Muscle layer of colon (tissue), 2 donors: Measurements from ENCODE around the gene KRT10.
"Not testable (repeated sequence)": the region's sequence is repeated elsewhere in the genome, so short reads cannot be mapped to it uniquely, and the experiment has no call there.

Source experiments
- H3K27ac ChIP-seq: one replicate; pipeline ENCODE4 v1.7.0; 2013; ENCODE audit warnings: low read depth, mild to moderate bottlenecking, low read length, moderate library complexity
- H3K27me3 ChIP-seq, 2 donors: one replicate each; pipeline ENCODE4 v1.7.0; 2013; ENCODE audit warnings: low read length in 2 of 2, mild to moderate bottlenecking in 2 of 2; ENCODE audit not compliant: insufficient read depth in 2 of 2, control insufficient read depth in 1 of 2
- H3K36me3 ChIP-seq: one replicate; pipeline ENCODE4 v1.7.0; 2013; ENCODE audit warnings: mild to moderate bottlenecking, low read length; ENCODE audit not compliant: insufficient read depth
- H3K4me1 ChIP-seq: one replicate; pipeline ENCODE4 v1.7.0; 2013; ENCODE audit warnings: mild to moderate bottlenecking, low read length; ENCODE audit not compliant: insufficient read depth
- H3K4me3 ChIP-seq, 2 donors: one replicate each; pipeline ENCODE4 v1.7.0; 2013; ENCODE audit warnings: low read length in 2 of 2, low read depth in 1 of 2, mild to moderate bottlenecking in 1 of 2, moderate library complexity in 1 of 2
- H3K9ac ChIP-seq: one replicate; pipeline ENCODE4 v1.7.0; 2013; ENCODE audit warnings: low read length
- H3K9me3 ChIP-seq: one replicate; pipeline ENCODE4 v1.7.0; 2013; ENCODE audit warnings: mild to moderate bottlenecking, low read length
- donor health status: abdominal sarcoma.
- donor health status: Adenocarcinoma of cecum.

The KRT10 gene

DNA sequence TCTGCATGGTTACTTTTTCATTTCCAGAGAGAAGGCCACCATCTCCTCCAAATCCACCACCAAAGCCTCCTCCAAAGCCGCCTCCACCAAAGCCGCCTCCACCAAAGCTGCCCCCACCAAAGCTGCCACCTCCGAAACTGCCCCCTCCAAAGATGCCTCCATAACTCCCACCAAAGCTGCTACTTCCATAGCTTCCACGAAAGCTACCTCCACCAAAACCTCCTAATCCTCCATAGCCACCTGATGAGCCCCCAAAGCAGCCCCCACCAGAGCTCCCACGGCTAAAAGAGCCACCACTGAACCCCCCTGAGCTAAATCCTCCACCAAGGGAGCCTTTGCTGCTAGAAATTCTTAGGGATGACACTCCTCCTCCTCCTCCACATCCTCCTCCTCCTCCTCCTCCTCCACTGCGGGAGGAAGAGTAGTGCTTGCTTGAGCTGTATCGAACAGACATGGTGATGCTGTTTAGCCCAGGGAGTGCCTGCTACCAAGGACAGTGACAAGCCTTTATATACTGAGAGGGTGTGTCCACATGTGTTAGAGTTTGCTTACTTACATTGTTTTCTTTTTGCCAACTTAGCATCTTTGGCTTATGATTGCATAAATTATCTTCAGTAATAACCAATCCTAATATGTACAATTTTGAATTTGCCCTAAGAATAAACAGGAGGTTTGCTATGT is at the start of gene KRT10:
Gene KRT10 (minus strand): TSS at position 483 of the 681 bp plus-strand sequence. CDS start 29 bp downstream, at position 454.
- H3K36me3 ChIP-seq, result peaks cover 3% of the 10 kb centered on the region
- no peak within 1 kb of the TSS for H3K4me3 ChIP-seq
- peaks cover 6% of the 10 kb centered on the region for H3K4me1 ChIP-seq
- no peak within 1 kb of the TSS for H3K9ac ChIP-seq
- no peaks in the 10 kb centered on the region for H3K9me3 ChIP-seq
- no peaks in the 10 kb centered on the region for H3K27me3 ChIP-seq
- H3K27ac ChIP-seq, result no peak within 1 kb of the TSS

DNA sequence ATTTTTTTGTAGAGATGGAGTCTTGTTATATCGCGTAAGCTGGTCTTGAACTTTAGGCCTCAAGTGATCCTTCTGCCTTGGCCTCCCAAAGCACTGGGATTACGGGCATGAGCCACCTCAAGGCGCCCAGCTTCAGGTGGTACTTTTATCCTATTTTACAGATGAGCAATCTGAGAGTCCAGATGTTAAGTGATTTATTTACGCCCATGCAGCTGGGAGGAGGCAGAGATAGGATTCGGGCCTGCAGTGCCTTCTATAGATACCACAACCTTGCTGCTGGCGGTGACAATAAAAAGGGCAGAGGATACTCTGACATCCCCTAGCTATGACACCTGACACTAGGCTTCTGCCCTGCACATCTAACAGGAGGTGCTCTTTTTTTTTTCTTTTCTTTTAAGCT is 48.9 kb upstream of the KRT10 start:
- Histone ChIP-seq H3K36me3 (no peaks in the 10 kb centered on the region), H3K27ac (no peak overlapping the region), H3K9ac (no peak overlapping the region), H3K4me1 (no peaks in the 10 kb centered on the region), H3K9me3 (no peaks in the 10 kb centered on the region), H3K27me3 (no peaks in the 10 kb centered on the region), H3K4me3 (no peak overlapping the region)

DNA sequence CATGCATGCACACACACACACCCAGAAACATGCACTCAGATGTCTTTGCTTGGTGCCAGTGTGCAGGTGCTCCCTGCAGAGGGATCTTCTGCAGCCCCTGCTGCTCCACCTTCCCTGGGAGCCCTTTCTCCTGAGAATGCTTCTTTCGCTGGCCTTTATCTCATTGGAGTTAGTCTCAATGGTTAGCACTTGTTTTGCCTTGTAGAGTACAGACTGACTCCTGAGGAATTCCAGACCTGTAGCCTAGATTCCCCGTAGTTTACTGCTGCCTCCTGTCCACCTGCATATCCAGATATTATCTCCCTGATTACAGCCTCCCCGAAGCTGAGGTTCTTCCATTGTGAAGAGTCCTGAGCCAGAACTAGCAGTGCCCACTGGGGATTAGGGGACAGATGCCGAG is 47.7 kb upstream of the KRT10 start:
- H3K27me3 ChIP-seq, result no peaks in the 10 kb centered on the region
- no peak overlapping the region for H3K9ac ChIP-seq
- no peaks in the 10 kb centered on the region for H3K9me3 ChIP-seq
- no peak overlapping the region for H3K27ac ChIP-seq
- no peaks in the 10 kb centered on the region for H3K36me3 ChIP-seq
- no peaks in the 10 kb centered on the region for H3K4me1 ChIP-seq
- H3K4me3 ChIP-seq, result no peak overlapping the region

DNA sequence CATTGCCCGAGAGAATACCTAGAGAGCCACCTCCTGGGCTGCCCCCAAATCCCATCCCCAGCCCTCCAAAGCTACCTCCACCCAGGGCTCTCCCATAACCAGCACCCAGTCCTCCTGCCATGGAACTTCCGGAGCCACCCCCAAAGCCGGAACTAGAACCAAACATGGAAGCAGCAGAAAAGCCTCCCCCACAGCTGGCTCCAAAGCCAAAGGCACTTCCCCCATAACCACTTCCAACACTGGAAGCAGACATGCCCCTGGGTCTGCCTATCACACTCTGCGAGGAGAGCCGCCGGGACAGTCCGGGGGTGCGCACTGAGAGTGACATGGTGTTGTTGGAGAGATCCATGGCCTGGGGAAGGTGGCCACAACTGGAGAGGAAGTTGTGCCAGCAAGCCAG is 44.4 kb upstream of the KRT10 start, which contains the start of gene KRT12:
Gene KRT12 (minus strand): TSS at position 386 of the 400 bp plus-strand sequence. CDS start 37 bp downstream, at position 349.
- Histone ChIP-seq H3K4me3 (no peak within 1 kb of the TSS), H3K9me3 (no peaks in the 10 kb centered on the region), H3K27me3 (no peaks in the 10 kb centered on the region), H3K9ac (no peak within 1 kb of the TSS), H3K4me1 (no peaks in the 10 kb centered on the region), H3K36me3 (no peaks in the 10 kb centered on the region), H3K27ac (no peak within 1 kb of the TSS)

DNA sequence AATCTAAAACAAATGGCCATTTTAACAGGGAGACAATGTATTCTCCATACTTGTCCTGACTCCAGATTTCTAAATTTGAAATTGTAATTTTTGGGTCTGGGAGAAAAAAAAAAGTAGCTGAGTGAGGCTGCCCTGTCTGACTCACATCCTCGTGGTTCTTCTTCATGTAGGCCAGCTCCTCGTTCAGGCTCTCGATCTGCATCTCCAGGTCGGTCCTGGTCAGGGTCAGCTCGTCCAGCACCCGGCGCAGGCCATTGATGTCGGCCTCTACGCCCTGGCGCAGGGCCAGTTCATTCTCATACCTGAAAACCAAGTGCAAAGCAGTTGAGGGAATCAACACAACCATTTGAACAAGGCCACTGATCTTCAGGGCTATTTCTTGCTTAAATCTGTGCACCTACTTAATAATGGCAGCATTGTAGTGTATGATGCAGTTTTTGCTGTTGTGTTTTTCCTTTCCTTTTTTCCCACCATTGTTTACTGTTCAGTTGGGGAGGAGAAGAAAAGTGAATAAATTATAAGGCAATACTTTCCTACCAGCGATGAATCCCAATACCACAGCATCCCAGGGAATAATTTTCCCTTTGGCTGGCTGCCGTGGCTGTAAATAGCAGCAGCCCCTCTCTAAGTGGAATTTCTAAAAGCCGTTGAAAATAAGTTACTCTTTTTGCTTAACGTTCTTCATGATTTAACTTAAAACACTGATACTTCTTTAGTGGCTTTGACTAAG is 42.4 kb upstream of the KRT10 start:
- Histone ChIP-seq H3K36me3 (no peaks in the 10 kb centered on the region), H3K9me3 (no peaks in the 10 kb centered on the region), H3K4me1 (no peaks in the 10 kb centered on the region), H3K4me3 (no peak overlapping the region), H3K27ac (no peak overlapping the region), H3K27me3 (no peaks in the 10 kb centered on the region), H3K9ac (no peak overlapping the region)

DNA sequence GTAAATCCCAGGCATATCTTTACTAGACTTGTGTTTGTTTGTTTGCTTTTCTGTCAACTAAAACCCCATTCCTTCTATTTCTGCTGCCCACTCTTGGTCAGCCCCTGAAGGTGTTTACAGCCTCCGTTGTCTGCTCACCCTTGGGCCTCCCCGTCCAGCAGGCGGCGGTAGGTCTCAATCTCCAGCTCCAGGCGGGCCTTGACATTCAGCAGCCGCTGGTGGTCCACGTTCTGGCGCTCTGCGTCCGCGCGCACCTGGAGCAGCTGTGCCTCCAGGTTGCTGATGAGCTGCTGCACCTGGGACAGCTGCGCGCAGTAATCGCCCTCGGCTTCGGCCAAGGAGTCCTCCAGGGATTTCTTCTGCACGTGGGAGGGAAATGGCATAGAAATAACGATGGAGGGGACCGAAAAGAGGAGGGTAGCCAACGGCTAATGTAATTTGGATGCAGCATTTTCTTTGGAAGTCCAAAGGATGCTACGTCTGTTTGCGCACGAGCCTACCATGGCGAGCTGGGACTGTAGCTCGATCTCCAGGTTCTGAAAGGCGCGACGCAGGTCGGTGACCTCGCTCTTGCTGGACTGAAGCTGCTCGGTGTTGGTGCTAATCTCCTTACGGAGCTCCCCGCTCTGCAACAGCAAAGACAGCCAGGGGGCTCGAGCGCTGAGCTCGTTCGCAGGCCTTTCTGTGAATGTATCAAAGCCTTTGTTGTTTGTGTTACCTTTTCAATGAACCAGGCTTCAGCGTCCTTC is 40.7 kb upstream of the KRT10 start:
- Histone ChIP-seq H3K27me3 (no peaks in the 10 kb centered on the region), H3K9me3 (no peaks in the 10 kb centered on the region), H3K36me3 (no peaks in the 10 kb centered on the region), H3K27ac (no peak overlapping the region), H3K9ac (no peak overlapping the region), H3K4me1 (no peaks in the 10 kb centered on the region), H3K4me3 (no peak overlapping the region)

DNA sequence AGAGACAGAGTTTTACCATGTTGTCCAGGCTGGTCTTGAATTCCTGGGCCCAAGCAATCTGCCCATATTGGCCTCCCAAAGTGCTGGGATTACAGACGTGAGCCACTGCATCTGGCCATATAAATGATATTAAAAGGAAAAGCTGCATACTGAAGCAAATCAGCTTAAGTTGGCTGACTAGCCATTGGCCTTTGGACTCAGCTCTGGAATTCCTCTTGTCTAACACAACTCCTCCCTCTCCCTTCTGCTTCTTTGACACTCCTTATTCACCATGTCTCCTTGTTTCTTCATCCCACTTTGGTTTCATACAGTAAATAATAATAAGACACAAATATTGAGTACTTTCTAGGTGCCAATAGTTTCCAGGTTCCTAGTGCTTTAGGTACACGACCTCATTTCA is 37.1 kb upstream of the KRT10 start:
- Histone ChIP-seq H3K27me3 (no peaks in the 10 kb centered on the region), H3K4me1 (no peaks in the 10 kb centered on the region)

DNA sequence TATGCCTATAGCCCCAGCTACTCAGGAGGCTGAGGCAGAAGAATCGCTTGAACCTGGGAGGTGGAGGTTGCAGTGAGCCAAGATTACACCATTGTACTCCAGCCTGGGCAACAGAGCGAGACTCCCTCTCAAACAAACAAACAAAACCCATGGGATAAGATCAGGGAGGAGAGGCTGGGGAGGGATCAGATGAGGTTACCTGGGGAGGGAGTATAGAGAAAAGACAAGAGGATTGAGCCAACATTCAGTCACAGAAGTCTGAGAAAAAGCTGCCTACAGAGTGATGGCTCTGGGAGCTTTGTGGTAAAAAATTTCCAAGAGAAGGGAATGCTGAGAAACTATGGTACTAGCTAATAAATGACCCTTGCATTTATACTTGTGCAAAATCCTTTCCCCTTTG is 36.3 kb upstream of the KRT10 start:
- H3K4me3 ChIP-seq, H3K27ac ChIP-seq, H3K9me3 ChIP-seq, H3K9ac ChIP-seq, H3K27me3 ChIP-seq, H3K4me1 ChIP-seq, H3K36me3 ChIP-seq: not testable (repeated sequence)

More for the DNA sequence above, 37.1 kb upstream of the KRT10 start:
- H3K9ac ChIP-seq, result no peak overlapping the region
- no peak overlapping the region for H3K4me3 ChIP-seq
- H3K9me3 ChIP-seq, result no peaks in the 10 kb centered on the region
- no peaks in the 10 kb centered on the region for H3K36me3 ChIP-seq
- H3K27ac ChIP-seq, result no peak overlapping the region

DNA sequence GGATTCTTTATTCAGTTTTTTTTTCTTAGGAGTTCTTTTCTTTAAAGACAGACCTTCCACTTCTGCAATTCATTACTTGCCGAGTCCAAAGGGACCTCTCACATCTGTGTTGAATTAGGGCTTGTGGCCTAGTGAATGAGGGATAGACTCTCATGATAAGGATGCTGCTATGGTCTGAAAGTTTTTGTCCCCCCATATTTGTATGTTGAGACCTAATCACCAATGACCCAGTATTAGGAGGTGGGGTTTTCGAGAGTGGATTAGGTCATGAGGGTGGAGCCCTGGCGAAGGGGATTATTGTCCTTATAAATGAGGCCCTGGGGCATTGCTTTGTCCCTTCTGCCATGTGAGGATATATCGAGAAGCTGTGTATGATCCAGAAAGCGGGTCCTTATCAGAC is 35.1 kb upstream of the KRT10 start:
- H3K27me3 ChIP-seq, result no peaks in the 10 kb centered on the region
- no peaks in the 10 kb centered on the region for H3K36me3 ChIP-seq
- H3K4me3 ChIP-seq, result no peak overlapping the region
- H3K9me3 ChIP-seq, result no peaks in the 10 kb centered on the region
- H3K27ac ChIP-seq, result no peak overlapping the region
- no peak overlapping the region for H3K9ac ChIP-seq
- H3K4me1 ChIP-seq, result no peaks in the 10 kb centered on the region

DNA sequence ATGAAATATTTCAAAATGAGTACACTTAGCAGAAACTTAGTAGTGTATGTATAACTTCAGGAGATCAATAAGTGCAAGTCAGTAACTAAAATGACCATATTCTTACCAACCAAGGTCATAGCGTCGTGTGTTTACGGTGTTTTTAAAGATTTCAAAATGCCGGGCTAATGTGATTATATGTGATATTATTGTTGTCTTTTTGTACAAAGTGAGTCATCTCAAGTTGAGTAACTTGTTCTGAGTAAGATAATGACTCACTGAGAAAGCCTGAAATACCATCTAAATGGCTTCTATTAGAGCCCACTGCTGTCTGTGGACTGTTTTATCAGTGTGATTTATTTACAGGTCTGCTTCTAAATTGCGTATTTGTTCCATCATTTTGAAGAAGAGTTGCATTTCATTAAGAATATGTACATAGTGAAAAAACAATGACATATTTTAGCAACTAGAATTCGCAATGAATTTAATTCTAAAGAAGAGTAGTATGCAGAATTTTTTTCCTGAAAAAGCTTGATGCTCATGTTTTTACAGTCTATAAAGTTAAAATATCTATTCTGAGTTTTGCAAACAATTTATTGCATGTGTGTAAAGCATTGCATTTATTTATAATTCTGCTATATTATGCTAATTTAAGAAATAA is 31.9 kb upstream of the KRT10 start:
- Histone ChIP-seq H3K9me3 (no peaks in the 10 kb centered on the region), H3K36me3 (no peaks in the 10 kb centered on the region), H3K4me3 (no peak overlapping the region), H3K27ac (no peak overlapping the region), H3K27me3 (no peaks in the 10 kb centered on the region), H3K4me1 (no peaks in the 10 kb centered on the region), H3K9ac (no peak overlapping the region)

DNA sequence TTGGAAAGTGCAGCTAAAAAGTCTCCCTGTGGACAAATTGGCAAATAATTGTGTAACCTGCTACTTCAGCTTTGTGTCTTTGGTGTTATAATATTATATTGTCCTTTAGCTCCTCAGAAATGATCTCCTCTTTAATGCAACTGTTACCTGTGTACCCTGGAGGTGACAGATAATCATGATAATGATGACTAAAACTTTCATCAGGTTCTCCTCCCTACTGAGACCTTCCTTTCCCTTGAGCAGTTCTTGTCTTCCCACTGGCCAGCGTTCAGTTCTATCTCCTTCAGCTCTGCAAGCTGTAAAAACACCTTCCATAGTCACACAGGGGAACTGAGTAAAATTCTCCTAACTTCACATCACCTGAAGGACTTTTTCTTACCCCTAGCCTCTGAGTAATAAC is 29.9 kb upstream of the KRT10 start:
- Histone ChIP-seq H3K9me3 (no peaks in the 10 kb centered on the region), H3K36me3 (no peaks in the 10 kb centered on the region), H3K9ac (no peak overlapping the region), H3K27ac (no peak overlapping the region), H3K4me3 (no peak overlapping the region), H3K4me1 (no peaks in the 10 kb centered on the region), H3K27me3 (no peaks in the 10 kb centered on the region)
